ENCODE data around the gene PIMREG.

Gene PIMREG

DNA sequence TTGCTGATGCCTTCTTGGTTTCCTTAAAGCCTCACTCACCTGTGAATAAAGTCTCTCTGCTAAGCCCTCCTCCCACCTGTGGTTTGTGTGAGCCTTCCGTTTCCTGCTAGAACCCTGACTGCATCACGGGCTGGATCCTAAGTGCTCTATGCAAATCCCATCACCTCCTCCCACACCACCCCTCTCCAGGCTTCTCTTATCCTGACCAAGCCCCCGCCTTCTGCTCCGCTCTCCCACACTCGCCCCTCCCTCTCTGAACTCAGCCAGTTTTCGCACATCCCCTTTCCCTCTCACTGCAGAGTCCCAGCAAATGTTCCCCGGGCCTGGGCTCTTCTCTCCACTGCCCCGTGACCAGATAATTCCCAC is 51.8 kb downstream of the PIMREG start:
- Histone ChIP-seq H3K36me3 (ENCODE audit: insufficient read depth, low read length) (no peaks in the 10 kb centered on the region), H4K20me1 (ENCODE audit: insufficient read depth, low read length) (no peaks in the 10 kb centered on the region), H3K9me3 (ENCODE audit: low read length) (no peaks in the 10 kb centered on the region), H3K79me2 (ENCODE audit: insufficient read depth, low read length) (no peaks in the 10 kb centered on the region), H3K27me3 (ENCODE audit: insufficient read depth, low read length) (no peaks in the 10 kb centered on the region), H3K9me2 (ENCODE audit: low read depth, low read length) (no peaks in the 10 kb centered on the region), H2AFZ (ENCODE audit: low read length) (no peak overlapping the region), H3K4me1 (ENCODE audit: insufficient read depth, low read length, severe bottlenecking) (no peaks in the 10 kb centered on the region), H3K9ac (ENCODE audit: low read length) (no peak overlapping the region), H3K27ac (ENCODE audit: low read depth, low read length, poor library complexity, severe bottlenecking) (no peak overlapping the region), H3K4me3 (ENCODE audit: low read depth, low read length, poor library complexity, severe bottlenecking) (no peak overlapping the region), H3K4me2 (ENCODE audit: low read length) (no peak overlapping the region), H3F3A (ENCODE audit: insufficient read depth, low read length) (no peaks in the 10 kb centered on the region)
- no peak for TF ChIP-seq EZH2 (IDR thresholded peaks at IDR 0.05; ENCODE audit: borderline replicate concordance, low read length)
- TF ChIP-seq, protein P1, sequence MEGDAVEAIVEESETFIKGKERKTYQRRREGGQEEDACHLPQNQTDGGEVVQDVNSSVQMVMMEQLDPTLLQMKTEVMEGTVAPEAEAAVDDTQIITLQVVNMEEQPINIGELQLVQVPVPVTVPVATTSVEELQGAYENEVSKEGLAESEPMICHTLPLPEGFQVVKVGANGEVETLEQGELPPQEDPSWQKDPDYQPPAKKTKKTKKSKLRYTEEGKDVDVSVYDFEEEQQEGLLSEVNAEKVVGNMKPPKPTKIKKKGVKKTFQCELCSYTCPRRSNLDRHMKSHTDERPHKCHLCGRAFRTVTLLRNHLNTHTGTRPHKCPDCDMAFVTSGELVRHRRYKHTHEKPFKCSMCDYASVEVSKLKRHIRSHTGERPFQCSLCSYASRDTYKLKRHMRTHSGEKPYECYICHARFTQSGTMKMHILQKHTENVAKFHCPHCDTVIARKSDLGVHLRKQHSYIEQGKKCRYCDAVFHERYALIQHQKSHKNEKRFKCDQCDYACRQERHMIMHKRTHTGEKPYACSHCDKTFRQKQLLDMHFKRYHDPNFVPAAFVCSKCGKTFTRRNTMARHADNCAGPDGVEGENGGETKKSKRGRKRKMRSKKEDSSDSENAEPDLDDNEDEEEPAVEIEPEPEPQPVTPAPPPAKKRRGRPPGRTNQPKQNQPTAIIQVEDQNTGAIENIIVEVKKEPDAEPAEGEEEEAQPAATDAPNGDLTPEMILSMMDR (IDR thresholded peaks at IDR 0.05; ENCODE audit: low read length) = no peak

DNA sequence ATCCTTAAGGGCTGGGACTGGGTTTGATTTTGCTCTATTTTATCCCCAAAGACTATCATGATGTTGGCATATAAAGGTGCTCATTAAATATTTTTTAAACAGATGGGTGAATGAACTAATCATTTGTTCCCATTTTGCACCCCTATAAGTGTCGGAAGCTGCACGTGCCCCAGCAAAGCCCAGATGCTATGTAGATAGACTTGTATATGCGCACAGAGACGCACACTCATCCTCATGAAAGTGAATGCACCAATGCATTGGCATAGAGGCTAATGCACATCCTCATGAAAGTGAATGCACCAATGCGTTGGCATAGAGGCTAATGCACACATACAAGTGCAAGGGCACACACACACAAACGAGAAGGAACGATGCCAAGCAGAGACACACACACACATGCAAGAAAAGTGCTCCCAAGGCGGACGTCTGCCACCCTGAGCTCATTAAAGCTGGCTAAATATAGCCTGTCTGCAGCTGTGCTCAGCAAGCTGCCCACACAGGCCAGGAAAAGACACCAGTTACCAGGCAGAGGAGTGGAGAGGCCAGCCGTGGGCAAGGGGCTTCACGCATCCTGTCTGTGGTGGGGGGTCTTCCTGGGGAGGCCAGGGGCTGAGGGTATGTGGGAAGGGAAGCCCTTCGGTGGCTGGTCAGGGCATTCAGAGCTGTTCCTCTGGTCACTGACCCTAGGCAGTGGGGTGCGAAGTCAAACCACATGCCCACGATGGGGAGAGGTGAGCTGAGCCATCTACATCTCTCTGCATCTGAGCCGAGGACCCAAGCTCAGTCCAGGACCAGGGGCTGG is 52.6 kb downstream of the PIMREG start:
- no peaks in the 10 kb centered on the region for H4K20me1 ChIP-seq (ENCODE audit: insufficient read depth, low read length)
- H3K9ac ChIP-seq (ENCODE audit: low read length) = no peak overlapping the region
- TF ChIP-seq, protein P1 (IDR thresholded peaks at IDR 0.05; ENCODE audit: low read length) = no peak
- no peak for TF ChIP-seq EZH2 (IDR thresholded peaks at IDR 0.05; ENCODE audit: borderline replicate concordance, low read length)
- no peaks in the 10 kb centered on the region for H3F3A ChIP-seq (ENCODE audit: insufficient read depth, low read length)
- H3K4me3 ChIP-seq (ENCODE audit: low read depth, low read length, poor library complexity, severe bottlenecking) = no peak overlapping the region
- H3K9me3 ChIP-seq (ENCODE audit: low read length) = no peaks in the 10 kb centered on the region
- no peak overlapping the region for H3K4me2 ChIP-seq (ENCODE audit: low read length)
- no peak overlapping the region for H2AFZ ChIP-seq (ENCODE audit: low read length)
- H3K79me2 ChIP-seq (ENCODE audit: insufficient read depth, low read length) = no peaks in the 10 kb centered on the region
- no peaks in the 10 kb centered on the region for H3K36me3 ChIP-seq (ENCODE audit: insufficient read depth, low read length)
- no peaks in the 10 kb centered on the region for H3K9me2 ChIP-seq (ENCODE audit: low read depth, low read length)
- H3K4me1 ChIP-seq (ENCODE audit: insufficient read depth, low read length, severe bottlenecking) = no peaks in the 10 kb centered on the region
- H3K27ac ChIP-seq (ENCODE audit: low read depth, low read length, poor library complexity, severe bottlenecking) = no peak overlapping the region
- H3K27me3 ChIP-seq (ENCODE audit: insufficient read depth, low read length) = no peaks in the 10 kb centered on the region

DNA sequence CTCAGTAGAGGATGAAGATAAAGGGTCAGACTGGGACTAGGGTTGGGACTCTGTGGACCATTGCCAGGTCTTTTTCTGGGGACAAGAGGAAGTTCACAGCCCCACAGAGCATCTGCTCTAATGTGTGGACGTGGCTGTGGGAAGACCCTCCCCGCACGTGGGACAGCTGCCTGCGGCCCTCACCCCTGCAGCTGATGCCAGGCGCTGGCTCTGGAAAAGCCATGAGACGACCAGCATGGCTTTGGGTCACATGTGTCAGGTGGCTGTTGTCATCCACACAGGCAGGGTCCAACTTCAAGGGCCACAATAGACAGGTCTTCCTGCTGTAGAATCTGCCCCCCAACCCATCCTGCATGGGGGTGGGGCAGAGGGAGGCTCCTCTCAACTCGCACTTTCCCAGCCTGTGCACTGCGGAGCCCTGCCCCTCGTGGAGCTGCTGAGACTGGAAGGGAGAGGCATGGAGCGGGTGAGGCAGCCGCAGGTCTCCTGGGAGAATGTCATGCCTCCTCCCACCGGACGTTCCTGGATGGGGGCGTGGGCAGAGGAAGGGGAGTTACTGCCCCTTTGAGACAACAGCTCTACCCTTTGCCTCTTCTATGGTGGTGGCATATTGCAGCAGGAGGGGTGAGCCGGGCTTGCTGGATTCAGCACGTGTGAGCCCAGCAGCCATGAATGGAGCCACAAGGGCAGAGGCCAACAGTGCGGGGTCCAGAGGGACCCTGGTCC is 53.4 kb downstream of the PIMREG start:
- Histone ChIP-seq H3K9me3 (ENCODE audit: low read length) (no peaks in the 10 kb centered on the region), H3F3A (ENCODE audit: insufficient read depth, low read length) (no peaks in the 10 kb centered on the region), H3K4me3 (ENCODE audit: low read depth, low read length, poor library complexity, severe bottlenecking) (no peak overlapping the region), H3K27ac (ENCODE audit: low read depth, low read length, poor library complexity, severe bottlenecking) (no peak overlapping the region), H3K36me3 (ENCODE audit: insufficient read depth, low read length) (no peaks in the 10 kb centered on the region), H3K27me3 (ENCODE audit: insufficient read depth, low read length) (no peaks in the 10 kb centered on the region), H3K79me2 (ENCODE audit: insufficient read depth, low read length) (no peaks in the 10 kb centered on the region), H3K9me2 (ENCODE audit: low read depth, low read length) (no peaks in the 10 kb centered on the region), H2AFZ (ENCODE audit: low read length) (no peak overlapping the region), H3K9ac (ENCODE audit: low read length) (no peak overlapping the region), H3K4me2 (ENCODE audit: low read length) (no peak overlapping the region), H3K4me1 (ENCODE audit: insufficient read depth, low read length, severe bottlenecking) (no peaks in the 10 kb centered on the region), H4K20me1 (ENCODE audit: insufficient read depth, low read length) (no peaks in the 10 kb centered on the region)
- no peak for TF ChIP-seq EZH2 (IDR thresholded peaks at IDR 0.05; ENCODE audit: borderline replicate concordance, low read length)
- TF ChIP-seq, protein P1 (IDR thresholded peaks at IDR 0.05; ENCODE audit: low read length) = no peak

All from OCI-LY1 (cell line).